GM12878 (cell line): Measurements from ENCODE around the gene TARM1.

Experiments
- BACH1 ChIP-seq: fragments of 450-650 bp; IDR thresholded peaks from 2 replicates; pipeline ENCODE4 v1.6.1; 2017; ENCODE audit warnings: mild to moderate bottlenecking, borderline replicate concordance
- CHD2 ChIP-seq: IDR thresholded peaks from 2 replicates; pipeline ENCODE4 v1.6.1; 2011; ENCODE audit warnings: low read depth, low read length, improper control_type of control experiment, borderline replicate concordance
- EP300 ChIP-seq, 2 experiments: fragments of 150-350 bp in 1 of 2; IDR thresholded peaks; 2 replicates each; pipeline ENCODE4 v1.6.1; 2011 to 2012; ENCODE audit warnings: low read depth in 2 of 2, low read length in 2 of 2, borderline replicate concordance in 1 of 2, improper control_type of control experiment in 1 of 2, inconsistent platforms in 1 of 2; ENCODE audit not compliant: control insufficient read depth in 1 of 2
- ESRRA ChIP-seq: IDR thresholded peaks from 2 replicates; pipeline ENCODE4 v1.6.1; 2012; ENCODE audit warnings: mild to moderate bottlenecking, low read length, improper control_type of control experiment
- POLR2A ChIP-seq: IDR thresholded peaks from 2 replicates; pipeline ENCODE4 v1.6.1; 2011; ENCODE audit warnings: low read depth, mild to moderate bottlenecking, low read length
- POLR2AphosphoS5 ChIP-seq: IDR thresholded peaks from 2 replicates; pipeline ENCODE4 v1.6.1; 2011; ENCODE audit warnings: mild to moderate bottlenecking, low read length, inconsistent platforms
- RB1 ChIP-seq: fragments of 450-650 bp; formaldehyde crosslinking; IDR thresholded peaks from 2 replicates; pipeline ENCODE4 v1.6.1; 2017; ENCODE audit warnings: mild to moderate bottlenecking, borderline replicate concordance
- ZZZ3 ChIP-seq: IDR thresholded peaks from 2 replicates; pipeline ENCODE4 v1.6.1; 2011; ENCODE audit warnings: low read depth; ENCODE audit not compliant: control insufficient read depth, insufficient read length
- TF ChIP-seq, protein P1 (sequence below), 3 experiments: IDR thresholded peaks in 2 of 3; conservative IDR thresholded peaks in 1 of 3; 2 replicates each; pipeline ENCODE4 v1.5.1; 2011; ENCODE audit warnings: low read depth in 3 of 3, low read length in 3 of 3, mild to moderate bottlenecking in 3 of 3, control low read depth in 2 of 3, moderate library complexity in 2 of 3, inconsistent platforms in 1 of 3, mixed read lengths in 1 of 3; ENCODE audit not compliant: control insufficient read depth in 2 of 3, insufficient read depth in 1 of 3; ENCODE audit errors: extremely low read depth in 1 of 3
- TF ChIP-seq, protein P2 (sequence below): IDR thresholded peaks from 2 replicates; pipeline ENCODE4 v1.6.1; 2011; ENCODE audit warnings: low read depth, low read length, improper control_type of control experiment, borderline replicate concordance

DNA sequence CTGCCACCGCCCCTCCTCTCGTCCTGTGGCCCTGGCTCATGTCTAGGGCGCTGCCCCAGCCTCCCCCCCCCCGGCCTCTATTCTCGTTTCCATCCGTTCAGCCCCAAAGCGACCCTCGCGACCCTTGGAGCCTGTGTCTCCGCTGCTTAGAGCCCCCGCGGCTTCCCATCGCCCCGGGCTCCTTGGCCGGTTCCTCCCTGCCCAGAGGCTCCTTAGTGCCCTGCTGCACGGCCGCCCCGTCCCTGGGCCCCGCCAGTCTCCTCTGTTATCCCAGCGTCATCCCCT, 47.2 kb upstream of the TARM1 start:
- TF ChIP-seq POLR2A (no peak), ESRRA (no peak), RB1 (no peak), BACH1 (no peak), POLR2AphosphoS5 (no peak), EP300 (IDR thresholded peaks at IDR 0.05; ENCODE audit: borderline replicate concordance in 1 of 2, control insufficient read depth in 1 of 2, low read depth in 2 of 2, low read length in 2 of 2) (no peak), ZZZ3 (no peak), CHD2 (no peak)
- TF ChIP-seq, protein P1, sequence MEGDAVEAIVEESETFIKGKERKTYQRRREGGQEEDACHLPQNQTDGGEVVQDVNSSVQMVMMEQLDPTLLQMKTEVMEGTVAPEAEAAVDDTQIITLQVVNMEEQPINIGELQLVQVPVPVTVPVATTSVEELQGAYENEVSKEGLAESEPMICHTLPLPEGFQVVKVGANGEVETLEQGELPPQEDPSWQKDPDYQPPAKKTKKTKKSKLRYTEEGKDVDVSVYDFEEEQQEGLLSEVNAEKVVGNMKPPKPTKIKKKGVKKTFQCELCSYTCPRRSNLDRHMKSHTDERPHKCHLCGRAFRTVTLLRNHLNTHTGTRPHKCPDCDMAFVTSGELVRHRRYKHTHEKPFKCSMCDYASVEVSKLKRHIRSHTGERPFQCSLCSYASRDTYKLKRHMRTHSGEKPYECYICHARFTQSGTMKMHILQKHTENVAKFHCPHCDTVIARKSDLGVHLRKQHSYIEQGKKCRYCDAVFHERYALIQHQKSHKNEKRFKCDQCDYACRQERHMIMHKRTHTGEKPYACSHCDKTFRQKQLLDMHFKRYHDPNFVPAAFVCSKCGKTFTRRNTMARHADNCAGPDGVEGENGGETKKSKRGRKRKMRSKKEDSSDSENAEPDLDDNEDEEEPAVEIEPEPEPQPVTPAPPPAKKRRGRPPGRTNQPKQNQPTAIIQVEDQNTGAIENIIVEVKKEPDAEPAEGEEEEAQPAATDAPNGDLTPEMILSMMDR (IDR thresholded peaks at IDR 0.05 in 2 of 3, conservative IDR thresholded peaks at IDR 0.05 in 1 of 3; ENCODE audit: control insufficient read depth in 2 of 3, extremely low read depth in 1 of 3, insufficient read depth in 1 of 3, low read depth in 3 of 3, low read length in 3 of 3), result no peak
- TF ChIP-seq, protein P2, sequence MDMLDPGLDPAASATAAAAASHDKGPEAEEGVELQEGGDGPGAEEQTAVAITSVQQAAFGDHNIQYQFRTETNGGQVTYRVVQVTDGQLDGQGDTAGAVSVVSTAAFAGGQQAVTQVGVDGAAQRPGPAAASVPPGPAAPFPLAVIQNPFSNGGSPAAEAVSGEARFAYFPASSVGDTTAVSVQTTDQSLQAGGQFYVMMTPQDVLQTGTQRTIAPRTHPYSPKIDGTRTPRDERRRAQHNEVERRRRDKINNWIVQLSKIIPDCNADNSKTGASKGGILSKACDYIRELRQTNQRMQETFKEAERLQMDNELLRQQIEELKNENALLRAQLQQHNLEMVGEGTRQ, result no peak
